CD14-positive monocyte (primary cell): ENCODE data around the gene PSEN1. TPM values are rescaled to one million over a fixed set of nuclear protein-coding genes. Genes with fewer than 3 reads are reported as not detected.

Experiments used
- DNase-seq, 3 donors: peaks; one replicate each; pipeline ENCODE4 v3.0.0-alpha.2; 2011 to 2022
- H2AFZ ChIP-seq: 2 replicates; pipeline ENCODE4 v1.6.0; 2012; ENCODE audit warnings: mild to moderate bottlenecking, low read depth, low read length, inconsistent platforms; ENCODE audit not compliant: insufficient read depth, poor library complexity, severe bottlenecking
- H3K27ac ChIP-seq, 2 donors: 1 replicate in 1 of 2; 2 replicates in 1 of 2; pipeline ENCODE4 v1.5.1; 2012 to 2013; ENCODE audit warnings: low read length in 2 of 2, control low read depth in 1 of 2, inconsistent platforms in 1 of 2, low read depth in 1 of 2, mild to moderate bottlenecking in 1 of 2
- H3K27me3 ChIP-seq, 2 donors: one replicate each; pipeline versions ENCODE4 v1.6.0 to v1.6.1; 2011 to 2013; ENCODE audit warnings: low read length in 2 of 2; ENCODE audit not compliant: control insufficient read depth in 2 of 2, insufficient read depth in 2 of 2
- H3K36me3 ChIP-seq, 2 donors: replicated peaks in 1 of 2; 1 replicate in 1 of 2; 2 replicates in 1 of 2; pipeline versions ENCODE4 v1.5.1 to v1.6.1; 2012 to 2013; ENCODE audit warnings: low read length in 2 of 2, control low read depth in 1 of 2, inconsistent platforms in 1 of 2, mild to moderate bottlenecking in 1 of 2; ENCODE audit not compliant: insufficient read depth in 2 of 2, control insufficient read depth in 1 of 2
- H3K4me1 ChIP-seq, 2 donors: 1 replicate in 1 of 2; 2 replicates in 1 of 2; pipeline versions ENCODE4 v1.5.1 to v1.6.1; 2012 to 2013; ENCODE audit warnings: low read length in 2 of 2, control low read depth in 1 of 2, inconsistent platforms in 1 of 2, mild to moderate bottlenecking in 1 of 2, moderate library complexity in 1 of 2; ENCODE audit not compliant: insufficient read depth in 2 of 2, control insufficient read depth in 1 of 2
- H3K4me2 ChIP-seq: replicated peaks from 2 replicates; pipeline ENCODE3; 2012; ENCODE audit warnings: low read length, moderate library complexity, mild to moderate bottlenecking; ENCODE audit not compliant: poor library complexity, severe bottlenecking; ENCODE audit errors: extremely low read depth
- H3K4me3 ChIP-seq, 3 experiments: fragments of 200-600 bp in 1 of 3; sonication (generic) in 1 of 3; replicated peaks in 1 of 3; 1 replicate in 2 of 3; 2 replicates in 1 of 3; pipeline ENCODE4 v1.5.1; 2011 to 2013; ENCODE audit warnings: low read length in 3 of 3, mild to moderate bottlenecking in 3 of 3, control low read depth in 2 of 3, low read depth in 2 of 3, inconsistent platforms in 1 of 3, moderate library complexity in 1 of 3
- H3K79me2 ChIP-seq: 2 replicates; pipeline ENCODE4 v1.6.0; 2012; ENCODE audit warnings: mild to moderate bottlenecking, control low read depth, inconsistent platforms, low read length, moderate library complexity; ENCODE audit not compliant: insufficient read depth
- H3K9ac ChIP-seq: 2 replicates; pipeline ENCODE4 v1.6.0; 2017; ENCODE audit warnings: low read length, mild to moderate bottlenecking; ENCODE audit not compliant: insufficient read depth, poor library complexity, severe bottlenecking
- H3K9me3 ChIP-seq, 2 donors: replicated peaks in 1 of 2; 1 replicate in 1 of 2; 2 replicates in 1 of 2; pipeline versions ENCODE4 v1.5.1 to v1.6.1; 2012 to 2013; ENCODE audit warnings: low read length in 2 of 2, control low read depth in 1 of 2; ENCODE audit not compliant: control insufficient read depth in 1 of 2, insufficient read depth in 1 of 2
- H4K20me1 ChIP-seq: 2 replicates; pipeline ENCODE4 v1.6.0; 2012; ENCODE audit warnings: mild to moderate bottlenecking, low read length, control low read depth, moderate library complexity; ENCODE audit not compliant: insufficient read depth
- H3K27ac Mint-ChIP-seq, 7 donors: one replicate each; pipeline ENCODE4 v1.8.0; 2020; ENCODE audit warnings: mild to moderate bottlenecking in 7 of 7, mixed read lengths in 7 of 7, moderate library complexity in 6 of 7, inconsistent platforms in 2 of 7
- H3K27me3 Mint-ChIP-seq, 3 donors: one replicate each; pipeline ENCODE4 v1.8.0; 2021 to 2022; ENCODE audit warnings: low read depth in 3 of 3, mild to moderate bottlenecking in 3 of 3, mixed read lengths in 3 of 3, moderate library complexity in 3 of 3, inconsistent platforms in 1 of 3
- H3K36me3 Mint-ChIP-seq, 2 donors: one replicate each; pipeline ENCODE4 v1.8.0; 2020; ENCODE audit warnings: mixed read lengths in 2 of 2, inconsistent platforms in 1 of 2, mild to moderate bottlenecking in 1 of 2
- H3K4me1 Mint-ChIP-seq: one replicate; pipeline ENCODE4 v1.8.0; 2020; ENCODE audit warnings: mild to moderate bottlenecking, mixed read lengths
- H3K4me3 Mint-ChIP-seq, 2 donors: one replicate each; pipeline ENCODE4 v1.8.0; 2020; ENCODE audit warnings: mild to moderate bottlenecking in 2 of 2, mixed read lengths in 2 of 2, moderate library complexity in 1 of 2
- H3K9me3 Mint-ChIP-seq, 7 donors: one replicate each; pipeline ENCODE4 v1.8.0; 2020 to 2022; ENCODE audit warnings: mixed read lengths in 7 of 7, mild to moderate bottlenecking in 6 of 7, moderate library complexity in 6 of 7, inconsistent platforms in 2 of 7
- WGBS: methylation state at CpG from one replicate; pipeline ENCODE4 v1.1.5; 2013; ENCODE audit warnings: missing lambda C conversion rate; ENCODE audit not compliant: insufficient coverage; 5-methylcytosine and 5-hydroxymethylcytosine counted together
- intact Hi-C, 2 donors: fragments of 100-400 bp; cut with micrococcal nuclease; formaldehyde crosslinking; loops; one replicate each; pipeline versions ENCODE4 v1.15.0 to v1.15.1; 2023
- polyA plus RNA-seq, 3 donors: library from polyadenylated mRNA; depleted of rRNA in 1 of 3; unstranded in 2 of 3; stranded (reverse) in 1 of 3; fragments of 300-500 nt in 2 of 3; fragments of >200 nt in 1 of 3; fragmentation: Illumina TruSeq in 2 of 3; gene quantifications; 1 replicate in 2 of 3; 2 replicates in 1 of 3; pipeline ENCODE4 v1.2.3, GENCODE V29; 2012 to 2021
- TF ChIP-seq, protein P1 (sequence below): fragments of 200-600 bp; IDR thresholded peaks from one replicate; pipeline ENCODE4 v1.8.0; 2022; ENCODE audit warnings: antibody characterized with exemption, mild to moderate bottlenecking

PSEN1 gene
- polyA plus RNA-seq, 3 donors, result 42.4 to 130 (median 85.6) TPM

DNA sequence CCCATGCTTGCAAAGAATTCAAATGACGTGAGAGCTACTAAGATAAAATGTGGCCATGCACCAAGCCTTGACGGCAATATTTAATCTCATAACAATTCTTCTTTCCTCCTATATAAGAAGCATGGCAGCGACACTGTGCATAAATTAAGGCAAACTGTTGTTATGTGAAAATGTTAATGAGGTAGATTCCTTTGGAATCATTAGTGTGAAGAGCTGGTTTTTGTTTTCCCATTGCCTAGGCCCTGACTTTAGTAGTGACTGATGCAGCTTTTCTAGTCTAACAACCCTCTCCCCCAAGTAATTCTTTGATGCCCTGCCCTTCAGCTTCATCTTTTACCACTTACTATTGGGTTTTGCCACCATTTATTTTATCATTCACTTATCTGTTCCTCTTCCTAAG, 10.6 kb upstream of the PSEN1 start:
- Mint-ChIP-seq H3K27me3 (peaks cover 0 to 3% (median 0%) of the 10 kb centered on the region in 3 donors), H3K36me3 (peaks cover 38 to 47% of the 10 kb centered on the region in 2 donors), H3K9me3 (no peaks in the 10 kb centered on the region), H3K4me1 (no peaks in the 10 kb centered on the region), H3K27ac (no peak overlapping the region), H3K4me3 (no peak overlapping the region)
- WGBS, result no CpG with 5 or more reads among the region's 3 CpGs
- TF ChIP-seq, protein P1, sequence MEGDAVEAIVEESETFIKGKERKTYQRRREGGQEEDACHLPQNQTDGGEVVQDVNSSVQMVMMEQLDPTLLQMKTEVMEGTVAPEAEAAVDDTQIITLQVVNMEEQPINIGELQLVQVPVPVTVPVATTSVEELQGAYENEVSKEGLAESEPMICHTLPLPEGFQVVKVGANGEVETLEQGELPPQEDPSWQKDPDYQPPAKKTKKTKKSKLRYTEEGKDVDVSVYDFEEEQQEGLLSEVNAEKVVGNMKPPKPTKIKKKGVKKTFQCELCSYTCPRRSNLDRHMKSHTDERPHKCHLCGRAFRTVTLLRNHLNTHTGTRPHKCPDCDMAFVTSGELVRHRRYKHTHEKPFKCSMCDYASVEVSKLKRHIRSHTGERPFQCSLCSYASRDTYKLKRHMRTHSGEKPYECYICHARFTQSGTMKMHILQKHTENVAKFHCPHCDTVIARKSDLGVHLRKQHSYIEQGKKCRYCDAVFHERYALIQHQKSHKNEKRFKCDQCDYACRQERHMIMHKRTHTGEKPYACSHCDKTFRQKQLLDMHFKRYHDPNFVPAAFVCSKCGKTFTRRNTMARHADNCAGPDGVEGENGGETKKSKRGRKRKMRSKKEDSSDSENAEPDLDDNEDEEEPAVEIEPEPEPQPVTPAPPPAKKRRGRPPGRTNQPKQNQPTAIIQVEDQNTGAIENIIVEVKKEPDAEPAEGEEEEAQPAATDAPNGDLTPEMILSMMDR, result no peak
- Histone ChIP-seq H3K27me3 (no peaks in the 10 kb centered on the region), H3K79me2 (no peaks in the 10 kb centered on the region), H3K27ac (no peak overlapping the region), H3K4me1 (no peaks in the 10 kb centered on the region), H4K20me1 (peaks cover 11% of the 10 kb centered on the region), H3K36me3 (peaks cover 39 to 52% of the 10 kb centered on the region in 2 donors), H3K9me3 (no peaks in the 10 kb centered on the region), H3K4me2 (no peak overlapping the region), H2AFZ (no peak overlapping the region), H3K9ac (no peak overlapping the region), H3K4me3 (no peak overlapping the region)
- DNase-seq, result no peak
- intact Hi-C loops, result no loop called here

DNA sequence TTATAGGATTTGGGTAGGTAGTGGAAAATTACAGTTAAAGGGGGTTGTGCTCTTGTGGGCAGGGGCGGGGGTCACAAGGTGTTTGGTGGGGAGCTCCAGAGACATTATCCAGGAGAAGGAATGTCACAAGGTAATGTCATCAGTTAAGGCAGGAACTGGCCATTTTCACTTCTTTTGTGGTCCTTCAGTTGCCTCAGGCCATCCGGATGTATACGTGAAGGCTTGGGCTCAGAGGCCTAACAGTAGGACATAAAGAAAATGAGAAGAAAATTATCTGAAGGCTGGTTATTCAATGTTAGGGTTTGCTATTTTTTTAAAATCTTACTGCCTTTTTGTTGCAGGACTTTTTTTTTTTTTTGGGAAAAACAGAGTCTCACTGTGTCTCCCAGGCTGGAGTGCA, 2.5 kb upstream of the PSEN1 start:
- H3K36me3 Mint-ChIP-seq, result peaks cover 4 to 6% of the 10 kb centered on the region in 2 donors
- H3K4me3 ChIP-seq, result no peak overlapping the region
- H3K27me3 Mint-ChIP-seq, result peaks cover 0 to 5% (median 0%) of the 10 kb centered on the region in 3 donors
- H3K4me1 ChIP-seq, result peaks cover 16 to 21% of the 10 kb centered on the region in 2 donors
- peaks cover 11% of the 10 kb centered on the region for H3K4me1 Mint-ChIP-seq
- intact Hi-C loops, result no loop called here
- DNase-seq, result no peak
- no peak overlapping the region for H3K4me3 Mint-ChIP-seq
- TF ChIP-seq, protein P1, result no peak
- H3K79me2 ChIP-seq, result peaks cover 26% of the 10 kb centered on the region
- no peaks in the 10 kb centered on the region for H3K27me3 ChIP-seq
- 95% methylated on average over 3 of the region's 3 CpGs for WGBS
- H3K4me2 ChIP-seq, result no peak overlapping the region
- H3K36me3 ChIP-seq, result no peaks in the 10 kb centered on the region
- peaks cover 9 to 24% of the 10 kb centered on the region in 2 donors for H3K9me3 ChIP-seq
- H3K9ac ChIP-seq, result no peak overlapping the region
- H3K27ac ChIP-seq, result no peak overlapping the region
- peaks cover 20% of the 10 kb centered on the region for H4K20me1 ChIP-seq
- peaks cover 15 to 30% (median 21%) of the 10 kb centered on the region in 7 donors for H3K9me3 Mint-ChIP-seq
- no peak overlapping the region for H3K27ac Mint-ChIP-seq
- no peak overlapping the region for H2AFZ ChIP-seq
